Stimulated activated CD8-positive, alpha-beta memory T cell treated with anti-CD3 and anti-CD28 coated beads, Interleukin-15, amount 100 ng/mL, for 48 hours (primary cell): ENCODE results near the gene ELAPOR1.

ENCODE experiments used
- DNase-seq, 2 donors: peaks; one replicate each; pipeline ENCODE4 v3.0.0-alpha.2; 2020; ENCODE audit warnings: low read depth in 2 of 2

Gene ELAPOR1

GRCh38 chr1:109113590-109114341, at the start of gene ELAPOR1:
TSS of gene ELAPOR1 (plus strand) at chr1:109114115. CDS start at chr1:109114184, 69 bp downstream.
- DNase-seq = peak; percentile 69

GRCh38 chr1:109065137-109065536, 48.8 kb upstream of the ELAPOR1 start:
- DNase-seq = no peak

GRCh38 chr1:109067883-109068282, 46.0 kb upstream of the ELAPOR1 start:
- no peak for DNase-seq

GRCh38 chr1:109069294-109069693, 44.6 kb upstream of the ELAPOR1 start:
- DNase-seq = no peak

GRCh38 chr1:109075531-109076490, 38.1 kb upstream of the ELAPOR1 start, which contains the start of gene TAF13:
TSS of gene TAF13 (minus strand) at chr1:109076003. CDS start at chr1:109075947, 56 bp downstream.
- DNase-seq = peak; percentile 87 to 88

GRCh38 chr1:109078317-109078716, 35.6 kb upstream of the ELAPOR1 start:
- no peak for DNase-seq

GRCh38 chr1:109079240-109079622, 34.7 kb upstream of the ELAPOR1 start:
- DNase-seq = no peak

- DNase-seq = no peak
Measured at GRCh38 chr1:109080441-109081082, 33.4 kb upstream of the ELAPOR1 start.

- DNase-seq = no peak
Measured at GRCh38 chr1:109083501-109083900, 30.4 kb upstream of the ELAPOR1 start.

- DNase-seq = no peak
Measured at GRCh38 chr1:109083923-109084322, 30.0 kb upstream of the ELAPOR1 start.

- DNase-seq = no peak
Measured at GRCh38 chr1:109084563-109085517, 29.1 kb upstream of the ELAPOR1 start.

- DNase-seq = no peak
Measured at GRCh38 chr1:109089242-109090015, 24.5 kb upstream of the ELAPOR1 start.

- DNase-seq = peak; percentile 79 to 85
Measured at GRCh38 chr1:109090196-109091077, 23.5 kb upstream of the ELAPOR1 start, which contains the start of gene TMEM167B. TSS of gene TMEM167B (plus strand) at chr1:109090764. CDS start at chr1:109090873, 109 bp downstream.

GRCh38 chr1:109091078-109091838, 22.7 kb upstream of the ELAPOR1 start:
- no peak for DNase-seq

- DNase-seq = no peak
Measured at GRCh38 chr1:109091839-109092193, 22.1 kb upstream of the ELAPOR1 start.

GRCh38 chr1:109094377-109094803, 19.5 kb upstream of the ELAPOR1 start:
- no peak for DNase-seq

- no peak for DNase-seq
Measured at GRCh38 chr1:109094871-109095270, 19.0 kb upstream of the ELAPOR1 start.

GRCh38 chr1:109095631-109096030, 18.3 kb upstream of the ELAPOR1 start:
- DNase-seq = no peak
